Measurements from ENCODE around the gene RAB11FIP5. TPM values are rescaled to one million over a fixed set of nuclear protein-coding genes. Genes with fewer than 3 reads are reported as not detected.

The RAB11FIP5 gene
- total and polyA plus RNA-seq, 10 of the 15 experiments (the other 5 are each of a cell fraction or from before 2014, with no cell fraction given): 0.03 to 0.20 (median 0.06) TPM; not detected in 6

DNA sequence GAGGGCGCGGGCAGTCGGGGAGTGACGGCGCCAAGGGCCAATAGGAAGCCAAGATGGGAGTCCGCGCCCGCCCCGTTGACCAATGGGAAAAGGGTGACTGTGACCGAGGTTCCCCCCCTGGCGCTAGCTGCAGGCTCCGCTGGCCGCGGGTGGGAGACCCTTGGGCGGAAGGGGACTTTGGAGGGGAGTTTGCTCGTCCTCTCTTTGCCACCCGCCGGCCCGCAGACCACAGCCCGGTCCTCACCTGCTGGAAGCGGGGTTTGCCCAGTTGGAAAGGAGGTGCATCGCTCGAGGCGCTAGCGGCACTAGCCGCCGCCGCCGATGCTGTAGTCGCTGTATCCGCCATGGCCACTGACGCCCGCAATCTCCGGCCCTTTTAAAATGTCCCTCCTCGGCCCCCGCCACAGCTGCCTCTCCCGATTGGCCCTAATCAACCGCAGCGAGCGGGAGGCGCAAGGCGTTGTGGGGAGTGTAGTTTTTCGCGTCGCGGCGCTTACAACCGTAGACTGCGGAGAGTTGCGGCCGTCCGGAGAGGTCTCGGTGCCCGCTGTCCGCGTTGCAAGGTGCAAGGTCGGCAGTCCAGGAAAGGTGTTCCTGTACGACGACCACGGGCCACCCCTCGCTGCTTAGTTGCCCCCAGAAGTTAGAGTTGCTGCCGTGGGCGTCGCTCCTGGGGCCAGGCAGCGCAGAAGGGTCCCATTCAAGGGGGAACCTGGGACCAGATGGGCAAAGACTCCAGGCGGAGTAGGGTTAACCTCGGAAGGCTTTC lies 41.2 kb downstream of the RAB11FIP5 start, which contains the start of gene SFXN5 (continued):
- TF ChIP-seq SIX5 (IDR thresholded peaks at IDR 0.05; ENCODE audit: low read depth, low read length, severe bottlenecking): peak; percentile 88
- TF ChIP-seq, protein P1, sequence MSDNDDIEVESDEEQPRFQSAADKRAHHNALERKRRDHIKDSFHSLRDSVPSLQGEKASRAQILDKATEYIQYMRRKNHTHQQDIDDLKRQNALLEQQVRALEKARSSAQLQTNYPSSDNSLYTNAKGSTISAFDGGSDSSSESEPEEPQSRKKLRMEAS (IDR thresholded peaks at IDR 0.05; ENCODE audit: low read depth, low read length): no peak; the same call in 1 of the 2 replicates
- 0 out of 2 replicates have a peak, but pooled peaks have one; percentile 56 for TF ChIP-seq RCOR1 (conservative IDR thresholded peaks at IDR 0.05; ENCODE audit: low read depth, low read length)
- TF ChIP-seq, protein P2, sequence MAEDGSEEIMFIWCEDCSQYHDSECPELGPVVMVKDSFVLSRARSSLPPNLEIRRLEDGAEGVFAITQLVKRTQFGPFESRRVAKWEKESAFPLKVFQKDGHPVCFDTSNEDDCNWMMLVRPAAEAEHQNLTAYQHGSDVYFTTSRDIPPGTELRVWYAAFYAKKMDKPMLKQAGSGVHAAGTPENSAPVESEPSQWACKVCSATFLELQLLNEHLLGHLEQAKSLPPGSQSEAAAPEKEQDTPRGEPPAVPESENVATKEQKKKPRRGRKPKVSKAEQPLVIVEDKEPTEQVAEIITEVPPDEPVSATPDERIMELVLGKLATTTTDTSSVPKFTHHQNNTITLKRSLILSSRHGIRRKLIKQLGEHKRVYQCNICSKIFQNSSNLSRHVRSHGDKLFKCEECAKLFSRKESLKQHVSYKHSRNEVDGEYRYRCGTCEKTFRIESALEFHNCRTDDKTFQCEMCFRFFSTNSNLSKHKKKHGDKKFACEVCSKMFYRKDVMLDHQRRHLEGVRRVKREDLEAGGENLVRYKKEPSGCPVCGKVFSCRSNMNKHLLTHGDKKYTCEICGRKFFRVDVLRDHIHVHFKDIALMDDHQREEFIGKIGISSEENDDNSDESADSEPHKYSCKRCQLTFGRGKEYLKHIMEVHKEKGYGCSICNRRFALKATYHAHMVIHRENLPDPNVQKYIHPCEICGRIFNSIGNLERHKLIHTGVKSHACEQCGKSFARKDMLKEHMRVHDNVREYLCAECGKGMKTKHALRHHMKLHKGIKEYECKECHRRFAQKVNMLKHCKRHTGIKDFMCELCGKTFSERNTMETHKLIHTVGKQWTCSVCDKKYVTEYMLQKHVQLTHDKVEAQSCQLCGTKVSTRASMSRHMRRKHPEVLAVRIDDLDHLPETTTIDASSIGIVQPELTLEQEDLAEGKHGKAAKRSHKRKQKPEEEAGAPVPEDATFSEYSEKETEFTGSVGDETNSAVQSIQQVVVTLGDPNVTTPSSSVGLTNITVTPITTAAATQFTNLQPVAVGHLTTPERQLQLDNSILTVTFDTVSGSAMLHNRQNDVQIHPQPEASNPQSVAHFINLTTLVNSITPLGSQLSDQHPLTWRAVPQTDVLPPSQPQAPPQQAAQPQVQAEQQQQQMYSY (CRISPR knock-in tag; IDR thresholded peaks at IDR 0.05): no peak
- TF ChIP-seq PML (IDR thresholded peaks at IDR 0.05; ENCODE audit: low read length): peak; percentile 68; the same call in 1 of the 2 replicates
- TF ChIP-seq BRCA1 (IDR thresholded peaks at IDR 0.05; ENCODE audit: low read depth, low read length): no peak
- TF ChIP-seq, protein P3, sequence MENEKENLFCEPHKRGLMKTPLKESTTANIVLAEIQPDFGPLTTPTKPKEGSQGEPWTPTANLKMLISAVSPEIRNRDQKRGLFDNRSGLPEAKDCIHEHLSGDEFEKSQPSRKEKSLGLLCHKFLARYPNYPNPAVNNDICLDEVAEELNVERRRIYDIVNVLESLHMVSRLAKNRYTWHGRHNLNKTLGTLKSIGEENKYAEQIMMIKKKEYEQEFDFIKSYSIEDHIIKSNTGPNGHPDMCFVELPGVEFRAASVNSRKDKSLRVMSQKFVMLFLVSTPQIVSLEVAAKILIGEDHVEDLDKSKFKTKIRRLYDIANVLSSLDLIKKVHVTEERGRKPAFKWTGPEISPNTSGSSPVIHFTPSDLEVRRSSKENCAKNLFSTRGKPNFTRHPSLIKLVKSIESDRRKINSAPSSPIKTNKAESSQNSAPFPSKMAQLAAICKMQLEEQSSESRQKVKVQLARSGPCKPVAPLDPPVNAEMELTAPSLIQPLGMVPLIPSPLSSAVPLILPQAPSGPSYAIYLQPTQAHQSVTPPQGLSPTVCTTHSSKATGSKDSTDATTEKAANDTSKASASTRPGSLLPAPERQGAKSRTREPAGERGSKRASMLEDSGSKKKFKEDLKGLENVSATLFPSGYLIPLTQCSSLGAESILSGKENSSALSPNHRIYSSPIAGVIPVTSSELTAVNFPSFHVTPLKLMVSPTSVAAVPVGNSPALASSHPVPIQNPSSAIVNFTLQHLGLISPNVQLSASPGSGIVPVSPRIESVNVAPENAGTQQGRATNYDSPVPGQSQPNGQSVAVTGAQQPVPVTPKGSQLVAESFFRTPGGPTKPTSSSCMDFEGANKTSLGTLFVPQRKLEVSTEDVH (IDR thresholded peaks at IDR 0.05; ENCODE audit: low read depth, partially characterized antibody): no peak
- peak; percentile 53; the same call in 1 of the 2 replicates for TF ChIP-seq POLR2AphosphoS5 (IDR thresholded peaks at IDR 0.05; ENCODE audit: low read length)
- peak; percentile 100 for TF ChIP-seq DPF2 (IDR thresholded peaks at IDR 0.05)
- TF ChIP-seq SREBF2 (IDR thresholded peaks at IDR 0.05; ENCODE audit: low read length): no peak
- TF ChIP-seq MYB (IDR thresholded peaks at IDR 0.05; ENCODE audit: borderline replicate concordance, low read depth, low read length): no peak
- peak; percentile 36; the same call in 1 of the 2 replicates for TF ChIP-seq IRF4 (IDR thresholded peaks at IDR 0.05; ENCODE audit: low read depth, low read length)
- TF ChIP-seq, protein P4, sequence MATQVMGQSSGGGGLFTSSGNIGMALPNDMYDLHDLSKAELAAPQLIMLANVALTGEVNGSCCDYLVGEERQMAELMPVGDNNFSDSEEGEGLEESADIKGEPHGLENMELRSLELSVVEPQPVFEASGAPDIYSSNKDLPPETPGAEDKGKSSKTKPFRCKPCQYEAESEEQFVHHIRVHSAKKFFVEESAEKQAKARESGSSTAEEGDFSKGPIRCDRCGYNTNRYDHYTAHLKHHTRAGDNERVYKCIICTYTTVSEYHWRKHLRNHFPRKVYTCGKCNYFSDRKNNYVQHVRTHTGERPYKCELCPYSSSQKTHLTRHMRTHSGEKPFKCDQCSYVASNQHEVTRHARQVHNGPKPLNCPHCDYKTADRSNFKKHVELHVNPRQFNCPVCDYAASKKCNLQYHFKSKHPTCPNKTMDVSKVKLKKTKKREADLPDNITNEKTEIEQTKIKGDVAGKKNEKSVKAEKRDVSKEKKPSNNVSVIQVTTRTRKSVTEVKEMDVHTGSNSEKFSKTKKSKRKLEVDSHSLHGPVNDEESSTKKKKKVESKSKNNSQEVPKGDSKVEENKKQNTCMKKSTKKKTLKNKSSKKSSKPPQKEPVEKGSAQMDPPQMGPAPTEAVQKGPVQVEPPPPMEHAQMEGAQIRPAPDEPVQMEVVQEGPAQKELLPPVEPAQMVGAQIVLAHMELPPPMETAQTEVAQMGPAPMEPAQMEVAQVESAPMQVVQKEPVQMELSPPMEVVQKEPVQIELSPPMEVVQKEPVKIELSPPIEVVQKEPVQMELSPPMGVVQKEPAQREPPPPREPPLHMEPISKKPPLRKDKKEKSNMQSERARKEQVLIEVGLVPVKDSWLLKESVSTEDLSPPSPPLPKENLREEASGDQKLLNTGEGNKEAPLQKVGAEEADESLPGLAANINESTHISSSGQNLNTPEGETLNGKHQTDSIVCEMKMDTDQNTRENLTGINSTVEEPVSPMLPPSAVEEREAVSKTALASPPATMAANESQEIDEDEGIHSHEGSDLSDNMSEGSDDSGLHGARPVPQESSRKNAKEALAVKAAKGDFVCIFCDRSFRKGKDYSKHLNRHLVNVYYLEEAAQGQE (IDR thresholded peaks at IDR 0.05; ENCODE audit: low read depth, low read length): no peak
- TF ChIP-seq ASH2L (IDR thresholded peaks at IDR 0.05; ENCODE audit: borderline replicate concordance, low read depth): peak; percentile 61; the same call in 1 of the 2 replicates
